GM23338 (cell line): ENCODE results near the gene PEX13. TPM values are rescaled to one million over a fixed set of nuclear protein-coding genes. Genes with fewer than 3 reads are reported as not detected.
"Not testable (repeated sequence)": the region's sequence is repeated elsewhere in the genome, so short reads cannot be mapped to it uniquely, and the experiment has no call there.

Source experiments
- ATAC-seq: fragments of 200-7000 bp; cut with Tn5 transposase; 3 replicates; pipeline ENCODE4 v1.9.1; 2020
- DNase-seq: peaks from one replicate; pipeline ENCODE4 v3.0.0-alpha.2; 2015; ENCODE audit warnings: low spot score
- H2AFZ ChIP-seq: fragments of 200-600 bp; sonication (generic); 2 replicates; pipeline ENCODE4 v1.8.0; 2016; ENCODE audit warnings: antibody characterized with exemption, mild to moderate bottlenecking, moderate library complexity
- H3F3A ChIP-seq: fragments of 200-600 bp; sonication (generic); replicated peaks from 2 replicates; pipeline ENCODE4 v1.8.0; 2017; ENCODE audit warnings: antibody characterized with exemption, mixed run types, low read depth
- H3K27ac ChIP-seq: fragments of 200-600 bp; sonication (generic); 2 replicates; pipeline ENCODE4 v1.6.1; 2016; ENCODE audit warnings: low read depth
- H3K27me3 ChIP-seq: fragments of 200-600 bp; sonication (generic); 2 replicates; pipeline ENCODE4 v1.8.0; 2016; ENCODE audit warnings: mild to moderate bottlenecking, mixed run types, moderate library complexity; ENCODE audit not compliant: insufficient read depth
- H3K36me3 ChIP-seq: fragments of 200-600 bp; sonication (generic); 2 replicates; pipeline ENCODE4 v1.8.0; 2016; ENCODE audit warnings: mild to moderate bottlenecking; ENCODE audit not compliant: insufficient read depth
- H3K4me1 ChIP-seq: fragments of 200-600 bp; sonication (generic); 2 replicates; pipeline ENCODE4 v1.8.0; 2016; ENCODE audit warnings: mild to moderate bottlenecking, moderate library complexity; ENCODE audit not compliant: insufficient read depth
- H3K4me2 ChIP-seq: fragments of 200-600 bp; sonication (generic); 2 replicates; pipeline ENCODE4 v1.7.1; 2017; ENCODE audit warnings: mixed run types
- H3K4me3 ChIP-seq: fragments of 200-600 bp; sonication (generic); 2 replicates; pipeline ENCODE4 v1.6.1; 2016; ENCODE audit warnings: mixed run types
- H3K79me2 ChIP-seq: fragments of 200-600 bp; sonication (generic); replicated peaks from 2 replicates; pipeline ENCODE4 v1.8.0; 2017; ENCODE audit warnings: mild to moderate bottlenecking; ENCODE audit not compliant: insufficient read depth
- H3K9me2 ChIP-seq: fragments of 200-600 bp; sonication (generic); 2 replicates; pipeline ENCODE4 v1.8.0; 2017; ENCODE audit not compliant: insufficient read depth
- H4K20me1 ChIP-seq: fragments of 200-600 bp; sonication (generic); replicated peaks from 2 replicates; pipeline ENCODE4 v1.8.0; 2017; ENCODE audit warnings: mild to moderate bottlenecking; ENCODE audit not compliant: insufficient read depth
- H3K27ac Mint-ChIP-seq: 2 replicates; pipeline ENCODE4 v1.8.0; 2020; ENCODE audit warnings: inconsistent platforms, mild to moderate bottlenecking, moderate library complexity, mixed read lengths
- H3K27me3 Mint-ChIP-seq: 3 replicates; pipeline ENCODE4 v1.8.0; 2022; ENCODE audit warnings: low read depth, mild to moderate bottlenecking, moderate library complexity, mixed read lengths, inconsistent platforms; ENCODE audit not compliant: insufficient read depth, poor library complexity
- H3K36me3 Mint-ChIP-seq: 3 replicates; pipeline ENCODE4 v1.8.0; 2021; ENCODE audit warnings: low read depth, mild to moderate bottlenecking, inconsistent platforms, moderate library complexity, mixed read lengths
- H3K4me1 Mint-ChIP-seq: 3 replicates; pipeline ENCODE4 v1.8.0; 2020; ENCODE audit warnings: mild to moderate bottlenecking, inconsistent platforms, mixed read lengths
- H3K4me3 Mint-ChIP-seq: 3 replicates; pipeline ENCODE4 v1.8.0; 2021; ENCODE audit warnings: moderate library complexity, mild to moderate bottlenecking, inconsistent platforms, mixed read lengths
- H3K9me3 Mint-ChIP-seq: 3 replicates; pipeline ENCODE4 v1.8.0; 2020; ENCODE audit warnings: moderate library complexity, mild to moderate bottlenecking, inconsistent platforms, mixed read lengths
- EZH2 ChIP-seq: fragments of 200-600 bp; sonication (generic); IDR thresholded peaks from one replicate; pipeline ENCODE4 v1.8.0; 2017; ENCODE audit warnings: antibody characterized with exemption, mild to moderate bottlenecking, low read depth; ENCODE audit not compliant: unreplicated experiment
- JUNB ChIP-seq: IDR thresholded peaks from one replicate; pipeline ENCODE4 v1.6.1; 2016; ENCODE audit warnings: antibody characterized with exemption; ENCODE audit not compliant: unreplicated experiment
- NANOG ChIP-seq: IDR thresholded peaks from 2 replicates; pipeline ENCODE4 v1.6.1; 2016; ENCODE audit warnings: antibody characterized with exemption, borderline replicate concordance
- STAT1 ChIP-seq: IDR thresholded peaks from one replicate; pipeline ENCODE4 v1.6.1; 2016; ENCODE audit warnings: antibody characterized with exemption; ENCODE audit not compliant: unreplicated experiment
- ZNF114 ChIP-seq: fragments of 250-450 bp; sonication (Bioruptor Pico); IDR thresholded peaks from 2 replicates; pipeline ENCODE4 v1.5.0; 2020; ENCODE audit warnings: mild to moderate bottlenecking, moderate library complexity
- ZNF331 ChIP-seq: fragments of 250-450 bp; sonication (Bioruptor Pico); IDR thresholded peaks from 2 replicates; pipeline ENCODE4 v1.5.0; 2020; ENCODE audit warnings: low read depth, mild to moderate bottlenecking, moderate library complexity
- polyA plus RNA-seq: library from polyadenylated mRNA; unstranded; fragments of >200 nt; fragmentation: Nextera tagmentation; extraction: Ambion mirVana; gene quantifications from 2 replicates; pipeline ENCODE4 v1.2.1, GENCODE V29; 2016
- total RNA-seq: library from RNA; depleted of rRNA; stranded (reverse); fragments of >200 nt; shearing (Covaris generic); gene quantifications from 2 replicates; pipeline ENCODE4 v1.2.3, GENCODE V29; 2014
- TF ChIP-seq, protein P1 (sequence below): IDR thresholded peaks from 2 replicates; pipeline ENCODE4 v1.6.1; 2016; ENCODE audit warnings: antibody characterized with exemption
- TF ChIP-seq, protein P2 (sequence below): IDR thresholded peaks from one replicate; pipeline ENCODE4 v1.6.1; 2018; ENCODE audit warnings: antibody characterized with exemption; ENCODE audit not compliant: unreplicated experiment
- TF ChIP-seq, protein P3 (sequence below): fragments of 250-450 bp; sonication (Bioruptor Pico); IDR thresholded peaks from 2 replicates; pipeline ENCODE4 v1.5.0; 2020; ENCODE audit warnings: mild to moderate bottlenecking, moderate library complexity
- TF ChIP-seq, protein P4 (sequence below), 2 experiments: fragments of 200-600 bp in 1 of 2; sonication (generic) in 1 of 2; conservative IDR thresholded peaks; 2 replicates each; pipeline versions ENCODE4 v1.5.1 to v1.6.1; 2016 to 2017; ENCODE audit warnings: antibody characterized with exemption in 2 of 2, low read depth in 2 of 2, mild to moderate bottlenecking in 2 of 2, moderate library complexity in 1 of 2

PEX13 gene
- total and polyA plus RNA-seq, 2 experiments from 2014 or later, result 15.8 to 29.2 TPM

DNA sequence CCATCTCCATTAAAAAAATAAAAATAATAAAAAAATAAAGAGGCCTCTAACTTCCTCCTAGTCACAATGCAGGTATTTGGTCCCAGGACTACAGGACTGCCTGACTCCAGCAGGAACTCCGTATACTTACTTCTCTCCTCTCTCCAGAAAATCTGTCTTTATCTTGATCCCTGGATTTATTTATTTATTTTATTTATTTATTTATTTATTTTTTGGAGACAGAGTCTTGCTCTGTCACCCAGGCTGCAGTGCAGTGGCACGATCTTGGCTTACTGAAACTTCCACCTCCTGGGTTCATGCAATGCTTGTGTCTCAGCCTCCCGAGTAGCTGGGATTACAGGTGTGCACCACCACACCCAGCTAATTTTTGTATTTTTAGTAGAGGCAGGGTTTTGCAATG, 35.5 kb upstream of the PEX13 start:
- not testable (repeated sequence) for H3F3A ChIP-seq, H3K79me2 ChIP-seq, H2AFZ ChIP-seq, H3K4me1 Mint-ChIP-seq, H4K20me1 ChIP-seq, H3K4me3 Mint-ChIP-seq, H3K27ac ChIP-seq, H3K9me2 ChIP-seq, H3K4me2 ChIP-seq, ATAC-seq, H3K27me3 Mint-ChIP-seq, H3K4me3 ChIP-seq, H3K4me1 ChIP-seq, H3K36me3 ChIP-seq, H3K9me3 Mint-ChIP-seq, H3K27me3 ChIP-seq, H3K36me3 Mint-ChIP-seq, H3K27ac Mint-ChIP-seq, DNase-seq

DNA sequence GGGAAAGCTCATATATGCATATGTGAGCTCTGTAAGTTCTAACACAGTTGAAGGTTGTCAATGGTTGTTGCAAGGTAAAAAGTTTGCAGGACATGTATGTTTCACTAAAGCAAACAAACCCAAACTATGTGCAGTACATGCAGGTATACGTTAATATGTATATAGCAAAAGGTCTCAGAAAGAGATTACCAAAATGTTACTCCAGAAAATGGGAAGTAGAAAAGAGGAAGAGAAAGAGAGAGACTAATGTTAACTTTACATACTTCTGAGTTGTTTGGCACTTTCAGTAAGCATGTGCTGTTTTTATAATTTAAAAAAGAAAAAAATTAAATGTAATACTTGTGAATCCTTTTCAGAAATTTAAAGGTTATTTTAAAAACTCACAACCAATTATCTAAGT, 32.8 kb upstream of the PEX13 start:
- Mint-ChIP-seq H3K36me3 (no peaks in the 10 kb centered on the region), H3K27me3 (peaks cover 3% of the 10 kb centered on the region), H3K27ac (no peak overlapping the region), H3K4me3 (no peak overlapping the region), H3K9me3 (no peaks in the 10 kb centered on the region), H3K4me1 (no peaks in the 10 kb centered on the region)
- Histone ChIP-seq H3K9me2 (no peaks in the 10 kb centered on the region), H3F3A (no peaks in the 10 kb centered on the region), H3K27me3 (no peaks in the 10 kb centered on the region), H3K27ac (no peak overlapping the region), H3K4me1 (no peaks in the 10 kb centered on the region), H3K4me2 (no peak overlapping the region), H4K20me1 (no peaks in the 10 kb centered on the region), H3K79me2 (no peaks in the 10 kb centered on the region), H2AFZ (no peak overlapping the region), H3K4me3 (no peak overlapping the region), H3K36me3 (no peaks in the 10 kb centered on the region)
- TF ChIP-seq, protein P1, sequence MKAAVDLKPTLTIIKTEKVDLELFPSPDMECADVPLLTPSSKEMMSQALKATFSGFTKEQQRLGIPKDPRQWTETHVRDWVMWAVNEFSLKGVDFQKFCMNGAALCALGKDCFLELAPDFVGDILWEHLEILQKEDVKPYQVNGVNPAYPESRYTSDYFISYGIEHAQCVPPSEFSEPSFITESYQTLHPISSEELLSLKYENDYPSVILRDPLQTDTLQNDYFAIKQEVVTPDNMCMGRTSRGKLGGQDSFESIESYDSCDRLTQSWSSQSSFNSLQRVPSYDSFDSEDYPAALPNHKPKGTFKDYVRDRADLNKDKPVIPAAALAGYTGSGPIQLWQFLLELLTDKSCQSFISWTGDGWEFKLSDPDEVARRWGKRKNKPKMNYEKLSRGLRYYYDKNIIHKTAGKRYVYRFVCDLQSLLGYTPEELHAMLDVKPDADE, result no peak
- TF ChIP-seq EZH2, result no peak
- TF ChIP-seq STAT1, result no peak
- no peak for TF ChIP-seq NANOG
- TF ChIP-seq ZNF331 (CRISPR knock-in tag), result no peak
- TF ChIP-seq, protein P2, sequence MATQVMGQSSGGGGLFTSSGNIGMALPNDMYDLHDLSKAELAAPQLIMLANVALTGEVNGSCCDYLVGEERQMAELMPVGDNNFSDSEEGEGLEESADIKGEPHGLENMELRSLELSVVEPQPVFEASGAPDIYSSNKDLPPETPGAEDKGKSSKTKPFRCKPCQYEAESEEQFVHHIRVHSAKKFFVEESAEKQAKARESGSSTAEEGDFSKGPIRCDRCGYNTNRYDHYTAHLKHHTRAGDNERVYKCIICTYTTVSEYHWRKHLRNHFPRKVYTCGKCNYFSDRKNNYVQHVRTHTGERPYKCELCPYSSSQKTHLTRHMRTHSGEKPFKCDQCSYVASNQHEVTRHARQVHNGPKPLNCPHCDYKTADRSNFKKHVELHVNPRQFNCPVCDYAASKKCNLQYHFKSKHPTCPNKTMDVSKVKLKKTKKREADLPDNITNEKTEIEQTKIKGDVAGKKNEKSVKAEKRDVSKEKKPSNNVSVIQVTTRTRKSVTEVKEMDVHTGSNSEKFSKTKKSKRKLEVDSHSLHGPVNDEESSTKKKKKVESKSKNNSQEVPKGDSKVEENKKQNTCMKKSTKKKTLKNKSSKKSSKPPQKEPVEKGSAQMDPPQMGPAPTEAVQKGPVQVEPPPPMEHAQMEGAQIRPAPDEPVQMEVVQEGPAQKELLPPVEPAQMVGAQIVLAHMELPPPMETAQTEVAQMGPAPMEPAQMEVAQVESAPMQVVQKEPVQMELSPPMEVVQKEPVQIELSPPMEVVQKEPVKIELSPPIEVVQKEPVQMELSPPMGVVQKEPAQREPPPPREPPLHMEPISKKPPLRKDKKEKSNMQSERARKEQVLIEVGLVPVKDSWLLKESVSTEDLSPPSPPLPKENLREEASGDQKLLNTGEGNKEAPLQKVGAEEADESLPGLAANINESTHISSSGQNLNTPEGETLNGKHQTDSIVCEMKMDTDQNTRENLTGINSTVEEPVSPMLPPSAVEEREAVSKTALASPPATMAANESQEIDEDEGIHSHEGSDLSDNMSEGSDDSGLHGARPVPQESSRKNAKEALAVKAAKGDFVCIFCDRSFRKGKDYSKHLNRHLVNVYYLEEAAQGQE, result no peak
- TF ChIP-seq, protein P3, sequence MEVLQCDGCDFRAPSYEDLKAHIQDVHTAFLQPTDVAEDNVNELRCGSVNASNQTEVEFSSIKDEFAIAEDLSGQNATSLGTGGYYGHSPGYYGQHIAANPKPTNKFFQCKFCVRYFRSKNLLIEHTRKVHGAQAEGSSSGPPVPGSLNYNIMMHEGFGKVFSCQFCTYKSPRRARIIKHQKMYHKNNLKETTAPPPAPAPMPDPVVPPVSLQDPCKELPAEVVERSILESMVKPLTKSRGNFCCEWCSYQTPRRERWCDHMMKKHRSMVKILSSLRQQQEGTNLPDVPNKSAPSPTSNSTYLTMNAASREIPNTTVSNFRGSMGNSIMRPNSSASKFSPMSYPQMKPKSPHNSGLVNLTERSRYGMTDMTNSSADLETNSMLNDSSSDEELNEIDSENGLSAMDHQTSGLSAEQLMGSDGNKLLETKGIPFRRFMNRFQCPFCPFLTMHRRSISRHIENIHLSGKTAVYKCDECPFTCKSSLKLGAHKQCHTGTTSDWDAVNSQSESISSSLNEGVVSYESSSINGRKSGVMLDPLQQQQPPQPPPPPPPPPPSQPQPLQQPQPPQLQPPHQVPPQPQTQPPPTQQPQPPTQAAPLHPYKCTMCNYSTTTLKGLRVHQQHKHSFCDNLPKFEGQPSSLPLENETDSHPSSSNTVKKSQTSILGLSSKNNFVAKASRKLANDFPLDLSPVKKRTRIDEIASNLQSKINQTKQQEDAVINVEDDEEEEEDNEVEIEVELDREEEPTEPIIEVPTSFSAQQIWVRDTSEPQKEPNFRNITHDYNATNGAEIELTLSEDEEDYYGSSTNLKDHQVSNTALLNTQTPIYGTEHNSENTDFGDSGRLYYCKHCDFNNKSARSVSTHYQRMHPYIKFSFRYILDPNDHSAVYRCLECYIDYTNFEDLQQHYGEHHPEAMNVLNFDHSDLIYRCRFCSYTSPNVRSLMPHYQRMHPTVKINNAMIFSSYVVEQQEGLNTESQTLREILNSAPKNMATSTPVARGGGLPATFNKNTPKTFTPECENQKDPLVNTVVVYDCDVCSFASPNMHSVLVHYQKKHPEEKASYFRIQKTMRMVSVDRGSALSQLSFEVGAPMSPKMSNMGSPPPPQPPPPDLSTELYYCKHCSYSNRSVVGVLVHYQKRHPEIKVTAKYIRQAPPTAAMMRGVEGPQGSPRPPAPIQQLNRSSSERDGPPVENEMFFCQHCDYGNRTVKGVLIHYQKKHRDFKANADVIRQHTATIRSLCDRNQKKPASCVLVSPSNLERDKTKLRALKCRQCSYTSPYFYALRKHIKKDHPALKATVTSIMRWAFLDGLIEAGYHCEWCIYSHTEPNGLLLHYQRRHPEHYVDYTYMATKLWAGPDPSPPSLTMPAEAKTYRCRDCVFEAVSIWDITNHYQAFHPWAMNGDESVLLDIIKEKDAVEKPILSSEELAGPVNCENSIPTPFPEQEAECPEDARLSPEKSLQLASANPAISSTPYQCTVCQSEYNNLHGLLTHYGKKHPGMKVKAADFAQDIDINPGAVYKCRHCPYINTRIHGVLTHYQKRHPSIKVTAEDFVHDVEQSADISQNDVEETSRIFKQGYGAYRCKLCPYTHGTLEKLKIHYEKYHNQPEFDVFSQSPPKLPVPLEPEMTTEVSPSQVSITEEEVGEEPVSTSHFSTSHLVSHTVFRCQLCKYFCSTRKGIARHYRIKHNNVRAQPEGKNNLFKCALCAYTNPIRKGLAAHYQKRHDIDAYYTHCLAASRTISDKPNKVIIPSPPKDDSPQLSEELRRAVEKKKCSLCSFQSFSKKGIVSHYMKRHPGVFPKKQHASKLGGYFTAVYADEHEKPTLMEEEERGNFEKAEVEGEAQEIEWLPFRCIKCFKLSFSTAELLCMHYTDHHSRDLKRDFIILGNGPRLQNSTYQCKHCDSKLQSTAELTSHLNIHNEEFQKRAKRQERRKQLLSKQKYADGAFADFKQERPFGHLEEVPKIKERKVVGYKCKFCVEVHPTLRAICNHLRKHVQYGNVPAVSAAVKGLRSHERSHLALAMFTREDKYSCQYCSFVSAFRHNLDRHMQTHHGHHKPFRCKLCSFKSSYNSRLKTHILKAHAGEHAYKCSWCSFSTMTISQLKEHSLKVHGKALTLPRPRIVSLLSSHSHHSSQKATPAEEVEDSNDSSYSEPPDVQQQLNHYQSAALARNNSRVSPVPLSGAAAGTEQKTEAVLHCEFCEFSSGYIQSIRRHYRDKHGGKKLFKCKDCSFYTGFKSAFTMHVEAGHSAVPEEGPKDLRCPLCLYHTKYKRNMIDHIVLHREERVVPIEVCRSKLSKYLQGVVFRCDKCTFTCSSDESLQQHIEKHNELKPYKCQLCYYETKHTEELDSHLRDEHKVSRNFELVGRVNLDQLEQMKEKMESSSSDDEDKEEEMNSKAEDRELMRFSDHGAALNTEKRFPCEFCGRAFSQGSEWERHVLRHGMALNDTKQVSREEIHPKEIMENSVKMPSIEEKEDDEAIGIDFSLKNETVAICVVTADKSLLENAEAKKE (CRISPR knock-in tag), result no peak
- TF ChIP-seq, protein P4, sequence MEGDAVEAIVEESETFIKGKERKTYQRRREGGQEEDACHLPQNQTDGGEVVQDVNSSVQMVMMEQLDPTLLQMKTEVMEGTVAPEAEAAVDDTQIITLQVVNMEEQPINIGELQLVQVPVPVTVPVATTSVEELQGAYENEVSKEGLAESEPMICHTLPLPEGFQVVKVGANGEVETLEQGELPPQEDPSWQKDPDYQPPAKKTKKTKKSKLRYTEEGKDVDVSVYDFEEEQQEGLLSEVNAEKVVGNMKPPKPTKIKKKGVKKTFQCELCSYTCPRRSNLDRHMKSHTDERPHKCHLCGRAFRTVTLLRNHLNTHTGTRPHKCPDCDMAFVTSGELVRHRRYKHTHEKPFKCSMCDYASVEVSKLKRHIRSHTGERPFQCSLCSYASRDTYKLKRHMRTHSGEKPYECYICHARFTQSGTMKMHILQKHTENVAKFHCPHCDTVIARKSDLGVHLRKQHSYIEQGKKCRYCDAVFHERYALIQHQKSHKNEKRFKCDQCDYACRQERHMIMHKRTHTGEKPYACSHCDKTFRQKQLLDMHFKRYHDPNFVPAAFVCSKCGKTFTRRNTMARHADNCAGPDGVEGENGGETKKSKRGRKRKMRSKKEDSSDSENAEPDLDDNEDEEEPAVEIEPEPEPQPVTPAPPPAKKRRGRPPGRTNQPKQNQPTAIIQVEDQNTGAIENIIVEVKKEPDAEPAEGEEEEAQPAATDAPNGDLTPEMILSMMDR (conservative IDR thresholded peaks at IDR 0.05; ENCODE audit: low read depth in 2 of 2), result no peak
- no peak for TF ChIP-seq JUNB
- no peak for TF ChIP-seq ZNF114 (CRISPR knock-in tag)
- ATAC-seq (no peak), DNase-seq (no peak)
